MM.1S (cell line): ENCODE results near the gene PTPRG.

Source experiments
- DNase-seq: peaks from one replicate; pipeline ENCODE4 v3.0.0-alpha.2; 2015
- H2AFZ ChIP-seq: fragments of 300-600 bp; sonication (generic); 2 replicates; pipeline ENCODE4 v1.6.0; 2016; ENCODE audit warnings: antibody characterized with exemption, low read length
- H3F3A ChIP-seq: fragments of 300-600 bp; sonication (generic); 2 replicates; pipeline ENCODE4 v1.6.1; 2016; ENCODE audit warnings: mild to moderate bottlenecking, antibody characterized with exemption, low read length, moderate library complexity, mixed read lengths; ENCODE audit not compliant: insufficient read depth
- H3K27ac ChIP-seq: fragments of 300-600 bp; sonication (generic); 2 replicates; pipeline ENCODE4 v1.5.1; 2016; ENCODE audit warnings: mild to moderate bottlenecking, low read length
- H3K27me3 ChIP-seq: fragments of 300-600 bp; sonication (generic); replicated peaks from 2 replicates; pipeline ENCODE4 v1.6.0; 2016; ENCODE audit warnings: low read length; ENCODE audit not compliant: insufficient read depth
- H3K36me3 ChIP-seq: fragments of 300-600 bp; sonication (generic); replicated peaks from 2 replicates; pipeline ENCODE4 v1.6.1; 2016; ENCODE audit warnings: mild to moderate bottlenecking, low read length, mixed read lengths; ENCODE audit not compliant: insufficient read depth
- H3K4me1 ChIP-seq: fragments of 300-600 bp; sonication (generic); 2 replicates; pipeline ENCODE4 v1.6.1; 2016; ENCODE audit warnings: low read length, mixed read lengths
- H3K4me2 ChIP-seq: fragments of 300-600 bp; sonication (generic); 2 replicates; pipeline ENCODE4 v1.6.0; 2016; ENCODE audit warnings: low read depth, low read length
- H3K4me3 ChIP-seq: fragments of 300-600 bp; sonication (generic); 2 replicates; pipeline ENCODE4 v1.5.1; 2016; ENCODE audit warnings: low read length, mixed read lengths
- H3K79me2 ChIP-seq: fragments of 300-600 bp; sonication (generic); 2 replicates; pipeline ENCODE4 v1.6.1; 2016; ENCODE audit warnings: mixed run types, low read length, mixed read lengths
- H3K9ac ChIP-seq: fragments of 300-600 bp; sonication (generic); 2 replicates; pipeline ENCODE4 v1.6.1; 2016; ENCODE audit warnings: low read length, mixed read lengths
- H3K9me2 ChIP-seq: fragments of 300-600 bp; sonication (generic); replicated peaks from 2 replicates; pipeline ENCODE4 v1.6.1; 2016; ENCODE audit warnings: mild to moderate bottlenecking, low read length, mixed read lengths; ENCODE audit not compliant: insufficient read depth
- H3K9me3 ChIP-seq: fragments of 300-600 bp; sonication (generic); replicated peaks from 2 replicates; pipeline ENCODE4 v1.6.1; 2016; ENCODE audit warnings: mild to moderate bottlenecking, low read length, mixed read lengths; ENCODE audit not compliant: insufficient read depth
- H4K20me1 ChIP-seq: fragments of 300-600 bp; sonication (generic); 2 replicates; pipeline ENCODE4 v1.6.1; 2016; ENCODE audit warnings: mild to moderate bottlenecking, low read length, moderate library complexity, mixed read lengths; ENCODE audit not compliant: insufficient read depth
- EZH2 ChIP-seq: fragments of 300-600 bp; sonication (generic); optimal IDR thresholded peaks from 2 replicates; pipeline ENCODE3; 2017; ENCODE audit warnings: low read depth, mild to moderate bottlenecking, antibody characterized with exemption, low read length, mixed read lengths
- EZH2phosphoT487 ChIP-seq: fragments of 300-600 bp; sonication (generic); IDR thresholded peaks from 2 replicates; pipeline ENCODE4 v1.6.1; 2018; ENCODE audit warnings: antibody characterized with exemption, low read length
- TF ChIP-seq, protein P1 (sequence below): fragments of 300-600 bp; sonication (generic); IDR thresholded peaks from 2 replicates; pipeline ENCODE4 v1.5.1; 2016; ENCODE audit warnings: antibody characterized with exemption, low read length, mixed read lengths

The PTPRG gene

DNA sequence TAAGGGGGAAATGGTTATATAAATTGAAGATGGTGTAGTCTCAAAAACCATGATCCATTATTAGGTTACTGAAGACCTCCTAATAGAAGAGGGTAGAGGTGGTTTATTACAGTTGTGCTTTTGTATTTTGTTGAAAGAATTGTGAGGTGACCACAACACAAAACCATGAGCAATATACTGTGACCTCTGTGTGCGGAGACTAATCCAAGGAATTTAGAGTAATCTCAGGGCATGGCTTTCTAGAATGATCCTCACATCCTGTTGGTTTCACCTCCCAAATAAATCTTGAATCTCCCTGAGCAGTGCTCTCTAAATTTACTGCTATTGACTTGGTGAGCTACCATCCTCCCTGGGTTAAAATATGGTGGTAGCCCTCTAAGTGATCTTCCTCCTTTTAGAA is 52.3 kb downstream of the PTPRG start:
- no peaks in the 10 kb centered on the region for H3F3A ChIP-seq
- H3K4me1 ChIP-seq = no peaks in the 10 kb centered on the region
- H2AFZ ChIP-seq = no peak overlapping the region
- H3K4me3 ChIP-seq = no peak overlapping the region
- no peak overlapping the region for H3K9ac ChIP-seq
- no peaks in the 10 kb centered on the region for H3K79me2 ChIP-seq
- TF ChIP-seq, protein P1, sequence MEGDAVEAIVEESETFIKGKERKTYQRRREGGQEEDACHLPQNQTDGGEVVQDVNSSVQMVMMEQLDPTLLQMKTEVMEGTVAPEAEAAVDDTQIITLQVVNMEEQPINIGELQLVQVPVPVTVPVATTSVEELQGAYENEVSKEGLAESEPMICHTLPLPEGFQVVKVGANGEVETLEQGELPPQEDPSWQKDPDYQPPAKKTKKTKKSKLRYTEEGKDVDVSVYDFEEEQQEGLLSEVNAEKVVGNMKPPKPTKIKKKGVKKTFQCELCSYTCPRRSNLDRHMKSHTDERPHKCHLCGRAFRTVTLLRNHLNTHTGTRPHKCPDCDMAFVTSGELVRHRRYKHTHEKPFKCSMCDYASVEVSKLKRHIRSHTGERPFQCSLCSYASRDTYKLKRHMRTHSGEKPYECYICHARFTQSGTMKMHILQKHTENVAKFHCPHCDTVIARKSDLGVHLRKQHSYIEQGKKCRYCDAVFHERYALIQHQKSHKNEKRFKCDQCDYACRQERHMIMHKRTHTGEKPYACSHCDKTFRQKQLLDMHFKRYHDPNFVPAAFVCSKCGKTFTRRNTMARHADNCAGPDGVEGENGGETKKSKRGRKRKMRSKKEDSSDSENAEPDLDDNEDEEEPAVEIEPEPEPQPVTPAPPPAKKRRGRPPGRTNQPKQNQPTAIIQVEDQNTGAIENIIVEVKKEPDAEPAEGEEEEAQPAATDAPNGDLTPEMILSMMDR = no peak
- no peak for TF ChIP-seq EZH2phosphoT487
- TF ChIP-seq EZH2 = no peak
- H4K20me1 ChIP-seq = no peaks in the 10 kb centered on the region
- no peak overlapping the region for H3K4me2 ChIP-seq
- no peaks in the 10 kb centered on the region for H3K9me2 ChIP-seq
- no peaks in the 10 kb centered on the region for H3K27me3 ChIP-seq
- no peak overlapping the region for H3K27ac ChIP-seq
- no peaks in the 10 kb centered on the region for H3K9me3 ChIP-seq
- H3K36me3 ChIP-seq = no peaks in the 10 kb centered on the region
- no peak for DNase-seq

DNA sequence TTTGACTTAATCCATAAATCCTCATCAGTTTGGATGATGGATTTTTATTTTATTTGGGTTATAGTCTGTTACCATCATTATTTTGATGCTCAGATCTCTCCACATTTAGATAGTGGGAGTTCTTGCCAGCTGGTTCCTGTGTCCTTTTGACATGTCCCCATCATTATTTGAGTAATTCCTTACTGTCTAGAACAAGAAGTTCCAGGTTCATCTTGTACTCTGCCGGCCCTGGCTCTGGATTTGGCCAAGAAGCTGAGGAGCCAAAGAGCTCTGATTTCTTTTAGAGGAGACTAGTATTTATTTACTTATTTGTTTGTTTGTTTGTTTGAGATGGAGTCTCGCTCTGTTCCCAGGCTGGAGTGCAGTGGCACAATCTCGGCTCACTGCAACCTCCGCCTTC is 54.3 kb downstream of the PTPRG start:
- H2AFZ ChIP-seq = no peak overlapping the region
- no peak overlapping the region for H3K4me3 ChIP-seq
- no peaks in the 10 kb centered on the region for H4K20me1 ChIP-seq
- H3K9me3 ChIP-seq = no peaks in the 10 kb centered on the region
- no peak overlapping the region for H3K9ac ChIP-seq
- H3K27ac ChIP-seq = no peak overlapping the region
- TF ChIP-seq, protein P1 = no peak
- TF ChIP-seq EZH2phosphoT487 (no peak), EZH2 (no peak)
- H3K4me2 ChIP-seq = no peak overlapping the region
- no peaks in the 10 kb centered on the region for H3K79me2 ChIP-seq
- no peaks in the 10 kb centered on the region for H3K27me3 ChIP-seq
- no peaks in the 10 kb centered on the region for H3K36me3 ChIP-seq
- no peak for DNase-seq
- no peaks in the 10 kb centered on the region for H3K9me2 ChIP-seq
- H3K4me1 ChIP-seq = no peaks in the 10 kb centered on the region
- no peaks in the 10 kb centered on the region for H3F3A ChIP-seq

DNA sequence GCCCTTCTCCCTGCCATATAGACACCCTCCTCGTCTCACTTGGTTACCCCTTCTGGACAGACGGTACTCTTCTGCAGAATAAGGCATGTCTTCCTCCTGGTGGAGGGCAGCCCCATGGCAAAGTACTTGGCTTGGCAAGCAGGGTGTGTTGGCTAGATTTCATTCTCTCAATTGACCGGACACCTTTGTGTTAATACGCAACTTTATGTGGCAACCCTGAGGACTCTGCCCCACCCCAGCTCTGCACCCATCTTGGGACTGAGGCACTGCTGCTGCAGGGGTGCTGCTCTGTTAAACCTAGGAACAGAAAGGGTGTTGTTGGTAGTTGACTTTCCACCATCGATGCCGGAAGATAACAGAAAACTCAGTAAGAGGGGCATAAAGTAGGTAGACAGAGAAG is 55.2 kb downstream of the PTPRG start:
- no peak for DNase-seq
- H4K20me1 ChIP-seq = no peaks in the 10 kb centered on the region
- H3K79me2 ChIP-seq = no peaks in the 10 kb centered on the region
- TF ChIP-seq EZH2 = no peak
- no peak for TF ChIP-seq EZH2phosphoT487
- TF ChIP-seq, protein P1 = no peak
- no peaks in the 10 kb centered on the region for H3K27me3 ChIP-seq
- no peaks in the 10 kb centered on the region for H3K9me2 ChIP-seq
- H3K4me3 ChIP-seq = no peak overlapping the region
- H3K4me1 ChIP-seq = peaks cover 6% of the 10 kb centered on the region
- no peak overlapping the region for H3K27ac ChIP-seq
- no peak overlapping the region for H3K4me2 ChIP-seq
- H3K9me3 ChIP-seq = no peaks in the 10 kb centered on the region
- no peaks in the 10 kb centered on the region for H3K36me3 ChIP-seq
- no peak overlapping the region for H2AFZ ChIP-seq
- no peak overlapping the region for H3K9ac ChIP-seq
- H3F3A ChIP-seq = no peaks in the 10 kb centered on the region
